GM10248 (cell line): ENCODE measurements around the gene IL20RB.
"Not testable (repeated sequence)": the region's sequence is repeated elsewhere in the genome, so short reads cannot be mapped to it uniquely, and the experiment has no call there.

ENCODE experiments used
- CTCF ChIA-PET: fragments of 300-600 bp; sonication (Branson Sonifier 250); formaldehyde crosslinking; extraction: SDS; loops from one replicate; lab custom pipeline; 2021; ENCODE audit warnings: antibody characterized with exemption; lab: Yijun Ruan, JAX
- POLR2A ChIA-PET: fragments of 350-650 bp; sonication (Branson Sonifier 250); formaldehyde crosslinking; extraction: SDS; loops from one replicate; lab custom pipeline; 2020; ENCODE audit warnings: antibody characterized with exemption; lab: Yijun Ruan, JAX
- DNase-seq: peaks from one replicate; pipeline ENCODE4 v3.0.0; 2012; ENCODE audit errors: extremely low spot score
- TF ChIP-seq, protein P1 (sequence below): IDR thresholded peaks from 2 replicates; pipeline ENCODE4 v1.5.1; 2012; ENCODE audit warnings: mild to moderate bottlenecking, low read depth; ENCODE audit errors: extremely low read depth, missing control alignments, control extremely low read depth

Gene IL20RB

DNA sequence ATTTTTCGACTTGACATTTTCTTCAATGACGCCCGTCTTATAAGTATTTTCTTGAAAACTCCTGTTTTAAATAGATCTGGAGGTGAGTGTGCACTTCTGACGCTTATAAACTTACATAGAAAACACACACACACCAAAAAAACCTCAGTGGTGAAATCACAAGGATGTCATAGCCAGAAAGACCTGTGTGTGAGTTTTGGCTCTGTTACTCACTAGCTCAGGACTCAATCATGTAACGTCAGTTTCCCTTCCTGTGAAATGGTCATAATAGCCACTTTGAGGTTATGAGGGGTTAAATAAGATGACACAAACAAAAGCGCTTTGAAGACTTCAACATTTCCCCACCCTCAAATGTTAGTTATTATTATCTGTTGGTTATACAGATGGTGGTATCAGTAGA, 1.8 kb downstream of the IL20RB start:
- DNase-seq, result no peak
- ChIA-PET POLR2A (no interaction called here), CTCF (interaction anchor here (1.2 to 4.5 kb wide), 3 partner anchors 9 to 54 kb away, joined by 5 to 16 read pairs (median 5); no protein-coding TSS in a partner anchor)
- TF ChIP-seq, protein P1, sequence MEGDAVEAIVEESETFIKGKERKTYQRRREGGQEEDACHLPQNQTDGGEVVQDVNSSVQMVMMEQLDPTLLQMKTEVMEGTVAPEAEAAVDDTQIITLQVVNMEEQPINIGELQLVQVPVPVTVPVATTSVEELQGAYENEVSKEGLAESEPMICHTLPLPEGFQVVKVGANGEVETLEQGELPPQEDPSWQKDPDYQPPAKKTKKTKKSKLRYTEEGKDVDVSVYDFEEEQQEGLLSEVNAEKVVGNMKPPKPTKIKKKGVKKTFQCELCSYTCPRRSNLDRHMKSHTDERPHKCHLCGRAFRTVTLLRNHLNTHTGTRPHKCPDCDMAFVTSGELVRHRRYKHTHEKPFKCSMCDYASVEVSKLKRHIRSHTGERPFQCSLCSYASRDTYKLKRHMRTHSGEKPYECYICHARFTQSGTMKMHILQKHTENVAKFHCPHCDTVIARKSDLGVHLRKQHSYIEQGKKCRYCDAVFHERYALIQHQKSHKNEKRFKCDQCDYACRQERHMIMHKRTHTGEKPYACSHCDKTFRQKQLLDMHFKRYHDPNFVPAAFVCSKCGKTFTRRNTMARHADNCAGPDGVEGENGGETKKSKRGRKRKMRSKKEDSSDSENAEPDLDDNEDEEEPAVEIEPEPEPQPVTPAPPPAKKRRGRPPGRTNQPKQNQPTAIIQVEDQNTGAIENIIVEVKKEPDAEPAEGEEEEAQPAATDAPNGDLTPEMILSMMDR, result no peak

DNA sequence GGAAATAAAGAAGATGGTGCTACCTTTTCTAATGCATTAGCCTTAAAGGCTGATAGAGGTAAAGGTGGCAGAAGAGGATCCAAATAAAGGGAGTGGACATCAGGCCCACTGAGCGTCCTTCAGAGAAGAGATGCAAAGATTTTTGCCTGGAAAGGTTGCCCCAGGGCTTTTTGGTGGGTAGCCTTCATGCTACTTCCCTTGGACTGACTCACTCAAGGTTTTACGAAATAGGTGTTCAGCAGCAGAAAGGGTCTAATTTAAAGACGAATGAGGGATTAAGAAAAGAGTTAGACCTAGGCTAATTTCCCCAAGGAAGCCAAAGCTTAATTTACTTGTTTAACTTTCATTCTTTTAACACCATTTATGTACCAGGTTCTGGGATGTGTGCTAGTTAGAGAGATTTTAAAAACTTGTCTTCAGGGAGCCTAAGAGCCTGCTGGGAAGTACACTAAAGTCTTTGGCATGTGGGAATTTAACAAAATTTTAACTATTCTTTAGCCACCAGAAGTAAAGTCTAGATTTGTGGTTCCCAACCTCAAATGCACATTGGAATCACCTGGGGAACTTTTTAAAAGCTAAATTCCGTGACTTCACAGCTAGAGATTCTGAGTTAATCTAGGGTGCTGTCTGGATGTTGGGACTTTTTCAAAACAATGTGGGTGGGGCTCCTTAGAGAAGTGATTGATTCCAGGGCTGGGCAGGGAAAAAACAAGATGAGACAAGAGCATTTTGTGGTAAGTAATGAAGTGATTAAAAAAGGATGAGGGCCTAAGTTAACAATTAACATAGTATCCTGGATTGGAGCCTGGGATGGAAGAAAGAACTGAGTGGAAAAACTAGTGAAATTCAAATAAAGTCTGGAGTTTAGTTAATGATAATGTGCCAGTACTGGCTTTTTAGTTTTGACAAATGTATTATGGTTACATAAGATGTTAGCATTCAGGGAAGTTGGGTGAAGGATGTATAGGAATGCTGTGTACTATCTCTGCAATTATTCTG, 3.4 kb downstream of the IL20RB start:
- no peak for DNase-seq
- POLR2A ChIA-PET, result no interaction called here
- CTCF ChIA-PET, result interaction anchor here (1.0 to 4.5 kb wide), 2 partner anchors 10 to 895 kb away, joined by 3 to 16 read pairs; no protein-coding TSS in a partner anchor
- TF ChIP-seq, protein P1, result no peak

DNA sequence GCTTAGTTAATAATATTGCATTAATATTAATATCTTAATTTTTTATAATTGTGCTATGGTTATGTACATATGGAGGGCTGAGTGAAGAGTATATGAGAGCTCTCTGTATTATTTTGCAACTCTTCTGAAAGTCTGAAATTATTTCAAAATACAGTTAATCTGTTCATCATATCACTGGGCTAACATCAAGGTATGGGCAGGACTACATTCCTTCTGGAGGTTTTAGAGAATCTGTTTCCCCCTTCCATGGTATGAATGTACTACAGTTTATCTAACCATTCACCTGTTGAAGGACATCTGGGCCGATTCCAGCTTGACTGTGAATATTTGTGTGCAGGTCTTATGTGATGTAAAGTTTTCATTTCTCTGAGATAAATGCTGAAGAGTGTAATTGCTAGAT, 5.1 kb downstream of the IL20RB start:
- CTCF ChIA-PET, result interaction anchor here (0.6 to 4.5 kb wide), 3 partner anchors 12 to 65 kb away, joined by 3 to 16 read pairs (median 3); no protein-coding TSS in a partner anchor
- no peak for DNase-seq
- TF ChIP-seq, protein P1, result no peak
- POLR2A ChIA-PET, result no interaction called here

DNA sequence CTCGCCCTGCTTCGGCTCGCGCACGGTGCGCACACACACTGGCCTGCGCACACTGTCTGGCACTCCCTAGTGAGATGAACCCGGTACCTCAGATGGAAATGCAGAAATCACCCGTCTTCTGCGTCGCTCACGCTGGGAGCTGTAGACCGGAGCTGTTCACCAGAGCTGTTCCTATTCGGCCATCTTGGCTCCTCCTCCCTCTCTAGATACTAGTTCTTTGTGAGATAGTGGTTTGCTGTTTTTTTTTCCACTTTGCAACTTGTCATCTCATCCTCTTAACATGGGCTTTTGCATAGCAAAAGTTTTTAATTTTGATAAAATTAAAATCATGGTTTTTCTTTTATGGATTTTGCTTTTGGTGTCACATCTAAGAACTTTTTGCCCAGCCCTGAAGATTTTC, 11.8 kb downstream of the IL20RB start:
- POLR2A ChIA-PET, CTCF ChIA-PET: not testable (repeated sequence)

DNA sequence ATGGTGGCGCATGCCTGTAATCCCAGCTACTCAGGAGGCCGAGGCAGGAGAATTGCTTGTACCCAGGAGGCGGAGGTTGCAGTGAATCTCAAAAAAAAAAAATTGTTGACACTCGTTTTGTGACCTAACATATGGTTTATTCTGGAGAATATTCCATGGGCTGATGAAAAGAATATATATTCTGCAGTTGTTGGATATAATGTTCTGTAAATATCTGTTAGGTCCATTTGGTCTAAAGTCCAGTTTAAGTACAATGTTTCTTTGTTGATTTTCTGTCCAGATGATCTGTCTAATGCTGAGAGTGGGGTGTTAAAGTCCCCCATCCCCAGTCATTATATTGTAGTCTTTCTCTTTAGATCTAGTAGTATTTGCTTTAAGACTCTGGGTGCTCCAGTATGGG, 15.6 kb downstream of the IL20RB start:
- POLR2A ChIA-PET, result no interaction called here
- no peak for DNase-seq
- TF ChIP-seq, protein P1, result no peak
- CTCF ChIA-PET, result no interaction called here

More for the DNA sequence above, 11.8 kb downstream of the IL20RB start:
- DNase-seq, result not testable (repeated sequence)

DNA sequence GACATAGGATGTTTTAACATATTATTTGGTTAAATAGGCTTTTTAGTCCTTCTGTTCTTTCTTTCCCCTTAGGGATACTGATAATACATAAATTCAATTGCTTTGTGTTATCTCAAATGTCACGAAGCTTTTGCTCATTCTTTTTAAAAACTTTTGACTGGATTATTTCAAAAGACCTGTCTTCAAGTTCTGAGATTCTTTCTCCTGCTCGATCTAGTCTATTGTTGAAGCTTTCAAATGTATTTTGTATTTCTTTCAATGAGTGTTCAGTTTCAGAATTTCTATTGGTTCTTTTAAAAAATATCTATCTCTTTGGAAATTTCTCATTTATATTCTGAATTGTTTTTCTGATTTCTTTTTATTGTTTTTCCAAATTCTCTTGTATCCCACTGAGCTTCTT, 16.9 kb downstream of the IL20RB start:
- ChIA-PET POLR2A (no interaction called here), CTCF (interaction anchor here (1.0 kb wide), 1 partner anchor 11 kb away, joined by 3 read pairs; no protein-coding TSS in a partner anchor)
- TF ChIP-seq, protein P1, result no peak
- no peak for DNase-seq

DNA sequence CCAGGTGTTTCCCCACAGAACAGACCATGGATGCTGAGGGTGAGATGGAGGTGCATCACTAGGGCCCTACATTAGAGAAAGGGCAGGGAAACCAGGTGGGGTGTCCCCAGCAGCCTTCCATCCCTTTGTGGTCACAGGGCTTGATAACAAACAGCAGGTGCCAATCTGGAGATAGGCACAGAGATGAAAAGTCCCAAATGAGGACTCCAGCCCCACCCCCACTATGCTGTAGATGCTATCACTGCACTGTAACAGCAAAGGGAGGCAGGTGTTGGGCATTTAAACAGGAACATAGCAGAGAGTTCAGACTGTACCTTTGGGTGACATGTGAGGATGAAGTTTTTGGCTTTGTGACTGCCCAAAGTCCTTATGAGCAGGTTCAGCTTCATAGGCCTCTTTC, 21.4 kb downstream of the IL20RB start:
- ChIA-PET CTCF (interaction anchor here (1.8 kb wide), 1 partner anchor 35 kb away, joined by 5 read pairs; no protein-coding TSS in a partner anchor), POLR2A (no interaction called here)
- no peak for DNase-seq

More for the DNA sequence above, 21.4 kb downstream of the IL20RB start:
- TF ChIP-seq, protein P1, result no peak
